HG02943 (cell line): ENCODE results near the gene IGFALS.

Experiments used
- ATAC-seq: cut with Tn5 transposase; IDR thresholded peaks from one replicate; pipeline ENCODE4 v1.9.1; 2021; ENCODE audit warnings: mild to moderate bottlenecking, low read depth, moderate library complexity; ENCODE audit not compliant: unreplicated experiment

Gene IGFALS

DNA sequence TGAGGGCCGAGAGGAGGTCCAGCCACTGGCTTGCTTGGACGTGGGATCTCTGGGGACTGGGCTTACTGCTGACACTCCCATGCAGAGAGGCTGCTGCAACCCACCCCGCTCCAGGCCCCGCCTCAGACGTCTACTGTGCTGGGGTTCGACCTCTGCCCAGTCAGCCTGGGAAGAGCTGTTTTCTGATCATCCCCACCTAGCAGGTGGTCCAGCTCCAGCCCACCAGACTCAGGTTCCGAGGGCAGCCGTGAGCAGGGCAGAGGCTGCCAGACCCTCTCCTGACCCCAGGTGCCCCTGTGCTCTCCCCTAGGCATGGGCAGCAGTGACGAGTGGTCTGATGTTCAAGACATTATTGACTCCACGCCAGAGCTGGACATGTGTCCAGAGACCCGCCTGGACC is 45.6 kb downstream of the IGFALS start:
- no peak for ATAC-seq

DNA sequence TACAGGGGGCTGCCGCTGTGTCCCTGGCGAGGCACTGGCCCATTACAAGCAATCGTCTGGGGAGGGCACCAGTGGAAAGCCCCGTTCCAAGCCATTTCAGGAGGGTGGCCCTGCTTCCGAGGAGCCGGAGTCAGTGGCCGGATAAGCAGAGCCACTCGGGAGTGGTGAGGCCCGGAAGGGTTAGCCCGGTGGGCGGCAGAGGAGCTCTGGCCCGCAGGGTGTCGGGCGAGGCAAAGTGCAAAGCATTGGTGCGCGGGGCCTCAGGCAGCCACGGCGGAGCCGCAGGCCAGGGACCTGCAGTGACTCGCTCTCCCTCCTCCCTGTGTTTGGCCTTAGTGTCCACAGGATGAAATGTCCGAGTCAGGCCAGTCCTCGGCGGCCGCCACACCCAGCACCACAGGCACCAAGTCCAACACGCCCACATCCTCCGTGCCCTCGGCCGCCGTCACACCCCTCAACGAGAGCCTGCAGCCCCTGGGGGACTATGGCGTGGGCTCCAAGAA is 46.8 kb downstream of the IGFALS start:
- no peak for ATAC-seq

GRCh38 chr16:1745900-1746692 is 47.4 kb downstream of the IGFALS start:
- no peak for ATAC-seq

DNA sequence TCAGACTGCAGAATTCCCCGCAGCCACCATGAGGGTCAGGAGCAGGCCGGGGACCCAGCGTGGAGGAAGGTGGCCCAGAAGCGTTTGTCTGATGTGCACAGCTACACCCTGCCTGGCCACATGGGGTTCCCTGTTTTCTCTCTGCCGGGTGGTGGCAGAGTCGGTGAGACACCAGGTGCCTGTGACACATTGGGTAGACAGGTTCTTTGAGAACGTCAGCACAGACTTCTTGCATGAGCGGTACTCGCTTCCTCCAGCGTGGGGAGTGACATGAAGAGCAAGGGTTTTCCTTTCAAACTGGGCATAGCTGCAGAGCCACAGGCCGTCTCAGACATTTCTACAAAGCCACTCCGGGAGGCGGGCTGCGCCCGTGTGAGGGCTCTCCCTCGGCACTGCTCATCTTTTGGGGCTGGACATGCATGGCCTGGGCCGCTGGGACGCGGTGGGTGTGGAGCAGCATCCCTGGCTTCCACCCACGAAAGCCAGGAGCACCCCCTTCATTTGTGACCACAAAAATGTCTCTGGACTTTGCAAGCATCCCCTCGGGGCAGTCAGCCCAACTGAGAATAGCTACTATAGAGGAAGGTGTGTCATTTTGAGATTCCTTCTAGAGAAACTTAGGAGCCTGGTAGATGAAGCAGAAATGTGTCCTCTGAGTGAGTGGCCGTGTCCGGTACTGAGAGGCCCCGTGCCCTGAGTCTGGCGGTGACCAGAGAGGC is 48.2 kb downstream of the IGFALS start:
- ATAC-seq = no peak

DNA sequence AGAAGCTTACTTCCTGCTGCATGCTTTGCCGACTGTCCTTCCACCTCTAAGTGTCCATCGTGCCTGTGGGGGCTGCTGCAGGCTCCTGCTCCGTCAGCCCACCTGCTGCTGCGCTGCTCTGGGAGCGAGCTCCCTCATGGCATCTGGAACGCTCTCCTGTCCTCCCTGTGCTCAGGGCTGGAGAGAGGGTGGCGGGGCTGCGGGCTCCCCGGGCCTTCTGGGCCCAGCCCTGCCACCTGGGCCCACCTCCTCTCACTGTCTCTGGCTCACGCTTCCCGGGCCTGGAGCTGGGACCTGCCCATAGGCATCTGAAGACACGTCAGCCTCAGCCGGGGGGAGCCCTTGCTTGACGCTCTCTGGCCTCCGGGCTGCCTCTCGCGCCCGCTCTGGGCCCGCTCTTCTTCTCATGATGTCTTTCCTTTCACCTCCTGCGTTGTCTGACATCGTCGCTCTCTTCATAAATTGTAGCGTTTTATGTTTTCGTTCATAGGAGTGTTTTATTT is 49.1 kb downstream of the IGFALS start:
- no peak for ATAC-seq

DNA sequence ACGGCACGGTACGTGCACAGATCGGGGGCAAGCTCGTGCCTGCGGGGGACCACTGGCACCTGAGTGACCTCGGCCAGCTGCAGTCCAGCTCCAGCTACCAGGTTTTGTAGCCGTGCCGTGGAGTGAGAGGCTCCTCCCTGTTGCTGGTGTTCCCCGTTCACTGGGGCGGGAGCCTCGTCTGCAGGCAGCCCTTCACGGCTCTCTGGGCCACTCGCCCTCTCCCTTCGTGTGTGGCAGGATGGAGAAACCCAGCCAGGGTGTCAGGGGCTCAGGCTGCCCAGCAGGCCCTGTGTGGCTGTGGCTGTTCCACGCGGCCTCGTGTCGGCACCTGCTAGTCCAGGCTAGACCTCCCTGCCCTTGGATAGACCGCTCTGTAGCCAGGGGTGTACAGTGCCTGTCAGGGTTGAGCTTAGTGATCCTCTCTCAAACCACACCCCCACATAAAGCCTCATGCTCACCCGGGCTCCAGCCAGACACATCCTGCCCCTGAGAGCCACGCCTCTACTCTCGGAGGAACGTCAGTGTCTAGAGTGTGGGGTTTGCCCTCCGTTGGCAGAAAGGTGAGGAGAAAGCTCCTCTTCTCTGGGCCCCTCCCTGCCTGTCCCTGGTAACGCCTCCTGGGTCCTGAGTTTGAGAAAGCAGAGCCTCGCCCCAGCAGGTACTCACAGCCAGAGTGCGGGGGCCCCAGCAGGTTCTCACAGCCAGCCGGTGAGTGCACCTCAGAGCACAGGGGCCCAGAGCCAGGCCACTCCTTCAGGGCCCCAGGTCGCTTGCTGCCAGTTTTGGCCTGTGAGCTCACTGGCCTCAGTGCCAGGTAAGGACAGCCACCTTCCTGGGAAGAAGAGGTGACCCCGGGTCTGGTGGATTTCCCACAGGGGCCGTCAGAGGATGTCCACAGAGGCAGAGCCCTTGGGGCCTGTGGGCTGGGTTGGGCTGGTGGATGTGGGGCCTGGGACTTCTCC is 49.8 kb downstream of the IGFALS start:
- ATAC-seq = no peak

DNA sequence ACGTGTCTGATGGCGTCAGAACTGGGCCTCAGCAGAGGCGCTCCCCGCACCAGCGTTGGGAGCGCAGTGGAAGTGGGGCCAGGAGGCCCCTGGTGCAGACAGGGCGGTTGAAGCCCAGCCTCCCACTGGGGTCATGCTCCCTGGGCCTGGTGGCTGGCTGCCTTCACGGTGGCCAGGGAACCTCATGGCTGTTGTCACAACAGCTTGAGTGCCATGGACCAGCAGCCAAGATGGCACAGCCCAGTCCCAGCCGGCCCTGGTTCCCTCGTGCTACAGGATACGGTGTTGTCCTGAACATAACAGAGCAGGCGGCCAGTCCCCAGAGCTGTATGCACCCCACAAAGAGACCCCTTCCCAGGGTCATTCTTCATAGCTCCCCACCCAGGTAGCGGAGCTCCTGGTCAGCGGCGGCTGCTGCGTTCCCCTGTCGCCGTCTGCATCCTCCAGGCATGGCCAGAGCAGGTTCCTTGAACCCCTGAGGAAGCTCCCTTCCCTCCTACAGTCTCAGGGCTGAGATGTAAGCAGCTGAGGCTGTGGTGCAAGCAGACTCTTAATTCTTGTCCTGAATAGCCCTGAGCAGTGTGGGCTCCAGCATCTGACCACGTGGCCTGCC is 51.8 kb downstream of the IGFALS start:
- ATAC-seq = no peak

- no peak for ATAC-seq
Observed at GRCh38 chr16:1740781-1741490, 52.6 kb downstream of the IGFALS start.
